Stimulated activated effector memory CD8-positive, alpha-beta T cell treated with anti-CD3 and anti-CD28 coated beads, Interleukin-12 subunit alpha, Interleukin-12 subunit beta, amount 100 ng/mL, for 72 hours (primary cell): Measurements from ENCODE around the gene TSG101.
A peak's percentile ranks its signal among the peaks of the same experiment; 100 is the strongest.

Experiments
- ATAC-seq: fragments of 150-1000 bp; cut with Tn5 transposase; 2 replicates; pipeline ENCODE4 v1.10.0; 2021
- DNase-seq, 2 donors: peaks; one replicate each; pipeline ENCODE4 v3.0.0; 2021 to 2022; ENCODE audit warnings: low spot score in 2 of 2
- H3K27ac Mint-ChIP-seq: one replicate; pipeline ENCODE4 v1.8.0; 2022; ENCODE audit warnings: mild to moderate bottlenecking, mixed read lengths
- H3K36me3 Mint-ChIP-seq: one replicate; pipeline ENCODE4 v1.8.0; 2022; ENCODE audit warnings: mild to moderate bottlenecking, mixed read lengths
- H3K4me1 Mint-ChIP-seq: one replicate; pipeline ENCODE4 v1.8.0; 2022; ENCODE audit warnings: mixed read lengths
- H3K4me3 Mint-ChIP-seq: one replicate; pipeline ENCODE4 v1.8.0; 2022; ENCODE audit warnings: mild to moderate bottlenecking, mixed read lengths
- H3K9me3 Mint-ChIP-seq: one replicate; pipeline ENCODE4 v1.8.0; 2022; ENCODE audit warnings: mixed read lengths

TSG101 gene

GRCh38 chr11:18468961-18469360 is 57.8 kb downstream of the TSG101 start:
- DNase-seq (no peak), ATAC-seq (no peak)
- Mint-ChIP-seq H3K4me3 (no peak overlapping the region), H3K4me1 (no peaks in the 10 kb centered on the region), H3K36me3 (peaks cover 4% of the 10 kb centered on the region), H3K27ac (no peak overlapping the region), H3K9me3 (no peaks in the 10 kb centered on the region)

- ATAC-seq (peak; percentile 28), DNase-seq (no peak)
Observed at GRCh38 chr11:18468059-18468458, 58.7 kb downstream of the TSG101 start.

GRCh38 chr11:18466402-18466801 is 60.3 kb downstream of the TSG101 start:
- no peak overlapping the region for H3K4me3 Mint-ChIP-seq
- no peaks in the 10 kb centered on the region for H3K9me3 Mint-ChIP-seq
- ATAC-seq (no peak), DNase-seq (no peak)
- peak overlapping the region; percentile 18 for H3K27ac Mint-ChIP-seq
- no peaks in the 10 kb centered on the region for H3K4me1 Mint-ChIP-seq
- H3K36me3 Mint-ChIP-seq = peaks cover 4% of the 10 kb centered on the region

More at GRCh38 chr11:18468059-18468458, 58.7 kb downstream of the TSG101 start:
- H3K27ac Mint-ChIP-seq = no peak overlapping the region
- peaks cover 4% of the 10 kb centered on the region for H3K36me3 Mint-ChIP-seq
- no peaks in the 10 kb centered on the region for H3K4me1 Mint-ChIP-seq
- H3K4me3 Mint-ChIP-seq = no peak overlapping the region
- no peaks in the 10 kb centered on the region for H3K9me3 Mint-ChIP-seq

- DNase-seq (no peak), ATAC-seq (no peak)
- H3K36me3 Mint-ChIP-seq = no peaks in the 10 kb centered on the region
- H3K9me3 Mint-ChIP-seq = no peaks in the 10 kb centered on the region
- H3K4me1 Mint-ChIP-seq = no peaks in the 10 kb centered on the region
- H3K4me3 Mint-ChIP-seq = no peak overlapping the region
- H3K27ac Mint-ChIP-seq = no peak overlapping the region
Observed at GRCh38 chr11:18463439-18463838, 63.3 kb downstream of the TSG101 start.

GRCh38 chr11:18461909-18462308 is 64.8 kb downstream of the TSG101 start:
- Mint-ChIP-seq H3K9me3 (no peaks in the 10 kb centered on the region), H3K4me3 (no peak overlapping the region), H3K36me3 (no peaks in the 10 kb centered on the region), H3K4me1 (no peaks in the 10 kb centered on the region), H3K27ac (no peak overlapping the region)
- ATAC-seq = no peak
- no peak for DNase-seq

- Mint-ChIP-seq H3K9me3 (no peaks in the 10 kb centered on the region), H3K27ac (no peak overlapping the region), H3K4me3 (no peak overlapping the region), H3K36me3 (no peaks in the 10 kb centered on the region), H3K4me1 (no peaks in the 10 kb centered on the region)
- ATAC-seq (no peak), DNase-seq (no peak)
Observed at GRCh38 chr11:18459634-18460033, 67.1 kb downstream of the TSG101 start.

- DNase-seq (no peak), ATAC-seq (no peak)
- H3K9me3 Mint-ChIP-seq = no peaks in the 10 kb centered on the region
- no peaks in the 10 kb centered on the region for H3K4me1 Mint-ChIP-seq
- H3K4me3 Mint-ChIP-seq = no peak overlapping the region
- H3K27ac Mint-ChIP-seq = no peak overlapping the region
- H3K36me3 Mint-ChIP-seq = no peaks in the 10 kb centered on the region
Observed at GRCh38 chr11:18457450-18457849, 69.3 kb downstream of the TSG101 start.

GRCh38 chr11:18455686-18456372 is 70.9 kb downstream of the TSG101 start, which contains the start of gene LDHAL6A:
Gene LDHAL6A (plus strand): TSS chr11:18455856. CDS start chr11:18456681, 825 bp downstream.
- DNase-seq (no peak), ATAC-seq (no peak)
- H3K4me1 Mint-ChIP-seq = no peaks in the 10 kb centered on the region
- no peak within 1 kb of the TSS for H3K4me3 Mint-ChIP-seq
- no peaks in the 10 kb centered on the region for H3K9me3 Mint-ChIP-seq
- no peak within 1 kb of the TSS for H3K27ac Mint-ChIP-seq
- H3K36me3 Mint-ChIP-seq = no peaks in the 10 kb centered on the region

GRCh38 chr11:18452927-18453326 is 73.8 kb downstream of the TSG101 start:
- H3K9me3 Mint-ChIP-seq = no peaks in the 10 kb centered on the region
- H3K4me3 Mint-ChIP-seq = no peak overlapping the region
- DNase-seq (no peak), ATAC-seq (no peak)
- no peaks in the 10 kb centered on the region for H3K4me1 Mint-ChIP-seq
- no peaks in the 10 kb centered on the region for H3K36me3 Mint-ChIP-seq
- H3K27ac Mint-ChIP-seq = no peak overlapping the region

- Mint-ChIP-seq H3K27ac (no peak overlapping the region), H3K4me3 (no peak overlapping the region), H3K36me3 (no peaks in the 10 kb centered on the region), H3K4me1 (no peaks in the 10 kb centered on the region), H3K9me3 (no peaks in the 10 kb centered on the region)
- ATAC-seq (no peak), DNase-seq (no peak)
Observed at GRCh38 chr11:18449251-18449650, 77.5 kb downstream of the TSG101 start.

GRCh38 chr11:18438691-18439090 is 88.1 kb downstream of the TSG101 start:
- Mint-ChIP-seq H3K27ac (no peak overlapping the region), H3K4me3 (no peak overlapping the region), H3K9me3 (no peaks in the 10 kb centered on the region), H3K4me1 (no peaks in the 10 kb centered on the region), H3K36me3 (no peaks in the 10 kb centered on the region)
- DNase-seq = no peak
- no peak for ATAC-seq
